CD4-positive, alpha-beta T cell treated with Interleukin-6 at 100 ng/mL for 8 hours (primary cell): ENCODE measurements around the gene TCTN1.
"Not testable (repeated sequence)": the region's sequence is repeated elsewhere in the genome, so short reads cannot be mapped to it uniquely, and the experiment has no call there.

Source experiments
- DNase-seq: peaks from one replicate; pipeline ENCODE4 v3.0.0-alpha.2; 2020; ENCODE audit warnings: mixed read lengths, low spot score

TCTN1 gene

DNA sequence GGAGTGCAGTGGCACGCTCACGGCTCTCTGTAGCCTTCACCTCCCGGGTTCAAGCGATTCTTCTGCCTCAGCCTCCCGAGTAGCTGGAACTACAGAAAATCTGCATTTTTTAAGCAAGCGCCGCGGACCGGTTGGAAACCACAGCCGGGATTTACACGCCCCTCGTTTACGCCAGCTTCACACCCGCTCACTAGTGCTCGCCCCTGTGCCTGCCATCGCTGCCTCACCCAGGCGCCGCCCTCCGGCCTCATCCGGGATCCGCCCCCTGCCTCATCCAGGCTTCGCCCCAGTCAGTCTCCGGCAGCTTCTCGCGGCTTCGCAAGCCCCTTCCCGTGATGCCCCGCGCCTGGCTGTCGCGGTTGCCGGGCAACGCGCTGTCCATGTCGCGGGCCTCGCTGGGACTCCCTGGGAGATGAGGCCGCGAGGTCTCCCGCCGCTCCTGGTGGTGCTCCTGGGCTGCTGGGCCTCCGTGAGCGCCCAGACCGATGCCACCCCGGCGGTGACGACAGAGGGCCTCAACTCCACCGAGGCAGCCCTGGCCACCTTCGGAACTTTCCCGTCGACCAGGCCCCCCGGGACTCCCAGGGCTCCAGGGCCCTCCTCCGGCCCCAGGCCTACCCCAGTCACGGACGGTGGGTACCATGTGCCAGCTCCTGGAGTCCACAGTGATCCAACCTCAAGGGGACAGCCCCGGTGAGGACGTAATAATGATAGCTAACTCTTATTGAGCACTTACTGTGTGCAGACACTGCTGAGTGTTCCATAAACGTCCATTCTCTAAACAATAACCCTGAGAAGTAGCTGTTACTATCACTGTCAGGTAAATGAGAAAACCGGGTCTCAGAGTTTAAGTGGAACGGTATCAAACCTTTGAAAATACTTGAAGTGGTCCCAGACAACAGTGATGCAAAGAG lies at the start of gene TCTN1:
Gene TCTN1 (plus strand): TSS at position 359 of the 914 bp plus-strand sequence. CDS start 54 bp downstream, at position 413.
- peak; percentile 96 for DNase-seq

DNA sequence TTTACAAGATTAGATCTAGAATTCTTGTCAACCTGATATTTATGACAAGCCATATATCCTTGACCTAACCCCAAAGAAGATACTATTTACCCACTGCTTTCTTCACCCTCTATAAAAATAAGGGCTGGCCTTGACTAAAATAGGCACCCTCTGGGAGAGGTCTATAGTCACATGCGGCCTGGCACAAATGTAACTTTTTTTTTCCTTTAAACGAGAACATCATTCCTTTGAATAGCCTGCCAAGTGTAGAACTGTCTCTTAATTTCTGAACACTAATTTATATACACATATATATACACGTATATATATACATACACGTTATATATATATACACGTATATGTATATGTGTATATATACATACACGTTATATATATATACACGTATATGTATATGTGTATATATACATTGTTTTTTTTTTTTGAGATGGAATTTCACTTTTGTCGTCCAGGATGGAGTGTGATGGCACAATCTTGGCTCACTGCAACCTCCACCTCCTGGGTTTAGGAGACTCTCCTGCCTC lies 49.4 kb upstream of the TCTN1 start:
- DNase-seq, result no peak

DNA sequence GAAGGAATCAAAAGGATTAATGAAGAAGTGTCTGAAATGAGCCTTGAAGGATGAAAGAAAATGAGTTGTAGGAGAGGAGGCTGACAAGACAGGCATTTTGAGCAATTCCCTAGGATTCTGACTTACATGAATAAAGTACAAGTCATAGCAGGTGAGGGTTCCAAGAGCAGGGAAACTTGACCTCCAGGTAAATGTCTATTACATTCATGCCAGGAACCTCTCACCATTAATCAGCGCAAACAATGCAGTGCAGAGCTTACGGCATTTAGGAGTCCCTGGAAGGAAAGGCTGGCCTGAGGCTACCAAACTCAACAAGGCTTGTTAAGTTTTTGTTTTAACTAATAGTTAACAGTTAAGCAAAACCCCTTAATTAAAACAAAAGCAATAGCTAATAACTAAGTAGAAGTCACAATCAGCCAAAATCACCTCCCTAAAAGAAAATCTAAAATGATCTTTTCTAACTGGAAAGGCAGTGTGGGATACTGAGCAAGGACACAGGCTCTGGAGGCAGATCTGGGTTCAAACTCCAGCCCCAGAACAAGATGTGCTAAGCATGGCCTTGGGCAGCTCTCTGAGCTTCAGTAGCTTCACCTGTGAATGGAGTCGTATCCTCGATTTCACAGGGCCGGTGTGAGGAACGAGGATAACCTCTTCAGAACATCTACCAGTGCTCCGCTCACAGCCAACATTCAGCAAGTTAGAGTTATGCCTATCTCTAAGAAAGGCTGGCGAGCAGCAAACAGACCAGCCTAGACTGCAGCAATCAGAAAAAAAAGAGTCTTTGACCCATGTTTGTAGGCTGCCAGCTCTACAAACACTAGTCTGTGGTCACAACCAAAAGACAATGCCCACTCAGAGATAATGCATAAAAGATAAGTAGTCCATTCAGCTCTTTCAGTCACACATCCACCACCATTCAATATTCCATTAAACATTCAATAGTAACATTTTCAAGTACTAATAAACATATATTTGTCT lies 47.7 kb upstream of the TCTN1 start:
- DNase-seq, result no peak

DNA sequence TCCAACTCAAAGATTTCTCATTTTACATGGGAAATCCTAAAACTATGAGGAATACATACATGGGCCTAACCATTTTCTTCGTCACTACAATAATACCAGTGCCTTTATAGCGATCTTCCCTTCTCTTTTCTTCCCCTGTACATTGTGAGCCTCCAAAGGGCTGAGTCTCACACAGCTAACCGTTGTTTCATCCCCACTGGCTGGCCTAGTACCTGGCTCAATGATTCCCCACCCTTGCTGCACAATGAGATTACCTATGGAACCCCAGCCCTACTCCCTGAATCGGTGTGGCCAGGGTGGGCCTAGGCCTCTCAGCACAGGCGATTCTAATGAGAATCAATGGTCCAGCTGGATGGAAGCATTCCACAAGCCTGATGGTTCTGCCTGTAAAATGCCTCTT lies 46.9 kb upstream of the TCTN1 start:
- DNase-seq, result no peak

DNA sequence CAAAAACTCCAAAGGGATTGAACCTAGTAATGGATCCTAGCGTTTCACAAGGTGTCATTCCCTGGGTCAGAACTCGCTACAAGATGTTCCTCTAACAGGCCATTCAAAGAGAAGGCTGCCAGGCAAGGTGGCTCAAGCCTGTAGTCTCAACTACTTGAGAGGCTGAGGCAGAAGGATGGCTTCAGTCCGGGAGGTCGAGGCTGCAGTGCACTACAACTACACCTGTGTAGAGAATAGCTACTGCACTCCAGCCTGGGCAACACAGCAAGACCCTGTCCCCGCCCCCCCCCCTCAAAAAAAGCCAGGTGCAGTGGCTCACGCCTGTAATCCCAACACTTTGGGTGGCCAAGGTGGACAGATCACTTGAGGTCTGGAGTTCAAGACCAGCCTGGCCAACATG lies 45.2 kb upstream of the TCTN1 start:
- no peak for DNase-seq

DNA sequence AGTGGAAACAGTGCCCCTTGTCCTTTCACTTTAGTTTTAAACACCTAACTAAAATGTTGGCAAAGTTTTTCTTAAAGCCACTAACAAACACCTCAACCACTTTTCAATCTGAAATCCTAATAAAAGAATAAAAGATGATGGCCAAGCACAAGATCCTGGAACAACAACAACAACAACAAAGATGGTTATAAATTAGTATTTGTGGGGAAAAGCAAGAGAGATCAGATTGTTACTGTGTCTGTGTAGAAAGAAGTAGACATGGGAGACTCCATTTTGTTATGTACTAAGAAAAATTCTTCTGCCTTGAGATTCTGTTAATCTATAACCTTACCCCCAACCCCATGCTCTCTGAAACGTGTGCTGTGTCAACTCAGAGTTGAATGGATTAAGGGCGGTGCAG lies 44.1 kb upstream of the TCTN1 start:
- not testable (repeated sequence) for DNase-seq

DNA sequence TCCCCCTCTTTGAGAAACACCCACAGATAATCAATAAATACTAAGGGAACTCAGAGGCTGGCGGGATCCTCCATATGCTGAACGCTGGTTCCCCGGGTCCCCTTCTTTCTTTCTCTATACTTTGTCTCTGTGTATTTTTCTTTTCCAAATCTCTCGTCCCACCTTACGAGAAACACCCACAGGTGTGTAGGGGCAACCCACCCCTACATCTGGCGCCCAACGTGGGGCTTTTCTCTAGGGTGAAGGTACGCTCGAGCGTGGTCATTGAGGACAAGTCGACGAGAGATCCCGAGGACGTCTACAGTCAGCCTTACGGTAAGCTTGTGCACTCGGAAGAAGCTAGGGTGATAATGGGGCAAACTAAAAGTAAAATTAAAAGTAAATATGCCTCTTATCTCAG lies 43.1 kb upstream of the TCTN1 start:
- not testable (repeated sequence) for DNase-seq

DNA sequence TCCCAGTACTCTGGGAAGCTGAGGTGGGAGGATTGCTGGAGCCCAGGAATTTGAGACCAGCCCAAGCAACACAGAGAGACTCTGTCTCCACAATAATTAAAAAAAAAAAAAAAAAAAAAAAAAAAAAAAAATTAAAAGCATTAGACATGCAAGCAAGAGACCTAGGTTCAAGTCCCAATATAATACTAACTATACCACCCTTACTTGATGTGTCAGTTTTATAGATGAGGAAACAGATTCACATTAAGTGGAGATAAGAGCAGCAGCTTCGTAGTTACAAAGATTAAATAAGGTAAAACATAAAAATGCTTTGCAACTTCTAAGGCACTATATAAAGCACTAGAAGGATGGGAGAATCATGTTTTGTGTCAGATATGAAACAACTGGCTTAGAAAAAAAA lies 39.9 kb upstream of the TCTN1 start:
- DNase-seq, result no peak

DNA sequence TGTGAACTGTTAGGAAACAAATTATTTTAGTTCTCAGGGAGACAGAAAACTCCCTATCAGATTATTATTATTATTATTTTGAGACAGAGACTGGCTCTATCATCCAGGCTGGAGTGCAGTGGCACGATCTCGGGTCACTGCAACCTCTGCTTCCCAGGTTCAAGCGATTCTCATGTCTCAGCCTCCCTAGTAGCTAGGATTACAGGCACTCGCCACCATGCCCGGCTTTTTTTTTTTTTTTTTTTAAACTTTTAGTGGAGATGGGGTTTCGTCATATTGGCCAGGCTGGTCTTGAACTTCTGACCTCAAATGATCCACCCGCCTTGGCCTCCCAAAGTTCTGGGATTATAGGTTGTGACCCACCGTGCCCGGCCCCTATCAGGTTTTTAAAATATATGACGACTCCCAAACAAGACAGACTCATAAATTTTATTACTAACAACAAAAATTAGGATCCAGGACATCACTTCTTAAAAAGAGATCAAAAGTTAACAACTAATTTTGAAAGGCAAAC lies 39.2 kb upstream of the TCTN1 start:
- DNase-seq, result not testable (repeated sequence)

DNA sequence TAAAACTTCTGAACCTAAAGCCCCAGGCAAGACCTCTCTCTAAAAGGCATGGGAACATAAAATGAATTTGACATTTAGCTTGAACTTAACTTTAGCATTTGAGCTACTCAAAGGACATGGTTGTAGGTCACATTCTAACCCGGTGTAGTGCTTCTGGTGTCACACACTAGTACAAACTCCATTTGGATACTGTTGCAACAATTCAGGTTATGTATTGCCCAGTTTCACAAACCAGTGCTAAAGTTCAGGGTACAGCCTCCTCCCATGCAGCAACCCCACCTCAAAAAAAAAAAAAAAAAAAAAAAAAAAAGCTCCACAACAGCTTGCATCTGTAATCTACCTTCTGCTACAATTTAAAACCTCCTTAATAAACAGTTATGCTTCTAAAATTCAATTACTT lies 38.6 kb upstream of the TCTN1 start:
- DNase-seq, result no peak

DNA sequence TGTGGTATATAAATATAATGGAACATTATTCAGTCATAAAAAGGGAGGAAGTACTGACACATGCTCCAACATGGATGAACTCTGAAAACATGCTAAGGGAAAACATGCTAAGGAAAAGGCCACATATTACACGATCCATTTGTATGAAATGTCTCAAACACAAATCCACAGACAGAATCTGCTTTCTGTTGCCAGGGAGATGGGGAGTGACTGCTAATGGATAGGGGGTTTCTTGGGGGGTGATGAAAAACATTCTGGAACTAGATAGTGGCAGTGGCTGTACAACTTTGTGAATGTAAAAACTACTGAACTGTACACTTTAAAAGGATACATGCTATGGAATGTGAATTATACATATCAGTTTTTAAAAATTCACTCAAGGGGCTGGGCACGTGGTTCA lies 37.4 kb upstream of the TCTN1 start:
- DNase-seq, result no peak

DNA sequence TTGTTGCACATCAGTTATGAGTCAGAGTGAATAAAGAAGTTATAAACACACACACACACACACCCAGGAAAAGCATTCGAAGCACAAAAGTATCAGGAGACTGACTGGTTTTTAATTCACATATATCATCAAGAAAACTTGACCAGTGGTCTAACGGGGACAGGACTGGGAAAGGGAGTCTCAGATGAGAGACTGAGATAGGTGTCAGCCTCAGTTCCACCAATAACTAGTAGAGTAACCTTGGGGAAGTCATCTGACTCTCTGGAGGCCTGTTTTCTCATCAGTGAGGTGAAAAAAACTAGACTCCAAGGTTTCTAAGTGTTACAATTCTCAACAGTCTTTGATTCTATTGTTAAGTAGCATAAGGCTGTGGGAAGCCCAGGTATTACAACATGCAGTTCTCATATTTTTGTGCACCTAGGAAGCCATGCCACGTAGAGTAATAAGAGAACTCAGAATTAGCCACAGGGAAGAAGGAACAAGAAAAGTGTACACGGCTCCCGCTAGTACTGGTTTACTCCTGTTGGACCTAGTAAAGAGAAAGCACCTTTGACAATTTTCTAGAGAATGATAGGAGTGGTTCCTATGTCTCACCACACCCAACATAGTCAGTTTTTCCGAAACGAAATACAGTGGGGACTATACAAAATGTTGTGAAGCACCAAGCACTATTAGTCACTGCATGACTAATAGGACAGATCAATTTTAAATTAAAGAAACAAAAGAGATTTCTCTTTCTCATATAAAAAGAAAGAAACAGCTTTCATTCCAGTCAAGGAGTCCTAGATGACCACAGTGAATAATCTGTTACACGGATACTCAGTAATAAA lies 35.9 kb upstream of the TCTN1 start:
- DNase-seq, result peak; percentile 64

DNA sequence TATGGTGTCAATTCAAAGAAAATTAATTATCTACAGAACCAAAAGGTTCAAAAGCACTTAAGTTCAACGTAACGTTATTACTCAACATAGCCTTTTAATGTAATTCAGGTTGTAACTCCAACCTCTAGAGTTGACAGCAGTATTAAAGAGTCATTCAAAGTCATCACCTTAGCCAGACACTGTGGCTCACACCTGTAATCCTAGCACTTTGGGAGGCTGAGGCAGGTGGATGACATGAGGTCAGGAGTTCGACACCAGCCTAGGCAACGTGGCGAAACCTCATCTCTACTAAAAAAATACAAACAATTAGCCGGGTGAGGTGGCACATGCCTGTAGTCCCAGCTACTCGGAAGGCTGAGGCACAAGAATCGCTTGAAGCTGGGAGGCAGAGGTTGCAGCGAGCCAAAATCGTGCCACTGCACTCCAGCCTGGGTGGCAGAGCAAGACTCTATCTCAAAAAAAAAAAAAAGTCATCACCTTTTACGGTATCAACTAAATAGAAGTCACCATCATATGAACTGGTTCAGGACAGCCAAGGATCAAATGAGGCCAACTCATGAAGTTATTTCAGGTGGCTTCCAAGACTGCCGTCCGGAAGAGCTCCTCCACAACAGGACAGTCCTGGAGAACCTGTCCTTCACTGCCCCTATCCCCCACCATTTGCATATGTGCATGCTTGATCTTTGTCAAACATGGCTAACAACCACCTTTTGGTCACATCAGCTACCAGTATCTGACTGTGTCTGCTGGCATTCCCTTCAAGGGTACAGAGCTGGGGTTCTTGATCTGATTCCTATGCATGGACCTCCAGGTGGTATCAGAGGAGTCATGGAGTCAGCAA lies 35.0 kb upstream of the TCTN1 start:
- no peak for DNase-seq

DNA sequence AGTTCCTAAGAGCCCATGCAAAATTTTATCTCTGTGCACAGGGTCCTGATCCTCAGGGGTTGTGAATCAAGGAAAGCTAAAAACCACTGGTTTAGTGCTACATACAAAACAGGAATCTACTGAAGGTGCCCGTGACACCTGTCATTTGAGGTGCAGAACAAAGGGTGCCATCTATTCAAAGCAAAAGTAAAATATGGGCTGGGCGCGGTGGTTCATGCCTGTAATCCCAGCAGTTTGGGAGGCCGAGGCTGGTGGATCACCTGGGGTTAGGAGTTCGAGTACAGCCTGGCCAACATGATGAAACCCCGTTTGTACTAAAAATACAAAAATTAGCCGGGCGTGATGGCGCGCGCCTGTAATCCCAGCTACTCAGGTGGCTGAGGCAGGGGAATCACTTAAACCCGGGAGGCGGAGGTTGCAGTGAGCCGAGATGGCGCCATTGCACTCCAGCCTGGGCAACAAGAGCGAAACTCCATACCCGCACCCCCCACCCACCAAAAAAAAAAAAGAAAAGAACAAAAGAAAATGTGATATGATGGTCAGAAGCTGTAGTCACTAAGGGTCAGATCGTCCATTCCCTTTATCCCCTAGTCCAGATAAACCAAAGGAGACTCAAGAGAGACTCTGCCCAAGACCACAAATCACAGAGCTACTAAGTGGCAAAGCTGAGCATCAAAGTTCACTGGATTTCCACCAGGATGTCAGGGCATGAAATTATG lies 34.2 kb upstream of the TCTN1 start:
- DNase-seq, result no peak

DNA sequence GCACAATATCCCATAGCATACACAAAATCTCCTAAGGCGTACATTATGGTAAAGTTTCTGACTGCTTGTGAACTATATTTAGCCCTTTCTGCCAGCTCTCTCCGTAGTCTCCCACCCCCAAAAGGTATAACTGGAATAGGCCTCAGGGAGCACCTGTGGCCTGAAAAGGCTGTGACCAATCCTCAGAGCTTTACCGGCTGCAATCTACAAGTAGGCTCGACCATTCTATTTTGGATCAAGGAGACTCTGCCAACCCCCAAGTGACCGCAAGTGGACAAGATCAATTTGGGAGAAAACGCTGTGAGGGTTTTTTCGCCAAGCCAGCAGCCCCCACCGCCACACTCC lies 32.0 kb upstream of the TCTN1 start:
- DNase-seq, result no peak

DNA sequence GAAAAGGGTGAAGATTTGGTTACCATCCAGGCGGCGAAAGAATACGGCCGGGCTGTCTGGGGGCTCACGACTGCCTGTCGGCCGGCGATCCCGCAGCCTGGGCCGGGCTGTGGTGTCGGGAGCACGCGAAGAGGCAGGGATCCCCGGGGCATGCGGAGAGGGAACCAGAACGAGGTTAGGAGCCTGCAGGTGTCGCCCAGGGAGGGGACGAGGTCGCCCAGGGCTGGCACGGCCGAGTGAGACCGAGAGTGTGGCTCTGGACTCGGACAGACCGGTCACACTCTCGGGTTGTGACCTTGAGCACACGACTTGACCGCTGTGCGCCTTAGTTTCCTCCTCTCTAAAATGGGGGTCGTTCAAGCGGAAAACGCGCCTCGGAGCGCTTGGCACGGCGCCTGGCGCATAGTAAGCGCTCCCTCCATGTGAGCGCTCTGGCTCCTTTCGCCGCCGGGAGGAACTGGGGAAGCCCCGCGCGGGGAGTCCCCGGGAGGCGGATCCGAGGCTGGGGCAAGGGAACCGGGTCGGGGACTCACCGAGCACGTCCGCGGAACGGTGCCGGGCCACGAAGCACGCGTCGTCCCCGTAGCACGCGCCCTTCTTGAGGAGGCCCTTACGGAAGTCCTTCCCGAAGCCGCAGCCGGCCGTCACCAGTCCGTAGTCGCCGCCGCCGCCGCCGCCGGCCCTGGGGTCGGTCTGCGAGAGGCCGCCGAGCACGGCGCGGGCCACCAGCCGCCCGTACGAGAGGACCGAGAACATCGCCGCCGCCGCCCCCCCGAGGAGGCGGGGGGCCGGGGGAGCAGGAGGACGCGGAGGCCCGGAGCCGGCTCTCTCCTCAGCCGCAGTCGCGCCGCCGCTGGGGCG lies 31.4 kb upstream of the TCTN1 start:
- peak; percentile 64 for DNase-seq

DNA sequence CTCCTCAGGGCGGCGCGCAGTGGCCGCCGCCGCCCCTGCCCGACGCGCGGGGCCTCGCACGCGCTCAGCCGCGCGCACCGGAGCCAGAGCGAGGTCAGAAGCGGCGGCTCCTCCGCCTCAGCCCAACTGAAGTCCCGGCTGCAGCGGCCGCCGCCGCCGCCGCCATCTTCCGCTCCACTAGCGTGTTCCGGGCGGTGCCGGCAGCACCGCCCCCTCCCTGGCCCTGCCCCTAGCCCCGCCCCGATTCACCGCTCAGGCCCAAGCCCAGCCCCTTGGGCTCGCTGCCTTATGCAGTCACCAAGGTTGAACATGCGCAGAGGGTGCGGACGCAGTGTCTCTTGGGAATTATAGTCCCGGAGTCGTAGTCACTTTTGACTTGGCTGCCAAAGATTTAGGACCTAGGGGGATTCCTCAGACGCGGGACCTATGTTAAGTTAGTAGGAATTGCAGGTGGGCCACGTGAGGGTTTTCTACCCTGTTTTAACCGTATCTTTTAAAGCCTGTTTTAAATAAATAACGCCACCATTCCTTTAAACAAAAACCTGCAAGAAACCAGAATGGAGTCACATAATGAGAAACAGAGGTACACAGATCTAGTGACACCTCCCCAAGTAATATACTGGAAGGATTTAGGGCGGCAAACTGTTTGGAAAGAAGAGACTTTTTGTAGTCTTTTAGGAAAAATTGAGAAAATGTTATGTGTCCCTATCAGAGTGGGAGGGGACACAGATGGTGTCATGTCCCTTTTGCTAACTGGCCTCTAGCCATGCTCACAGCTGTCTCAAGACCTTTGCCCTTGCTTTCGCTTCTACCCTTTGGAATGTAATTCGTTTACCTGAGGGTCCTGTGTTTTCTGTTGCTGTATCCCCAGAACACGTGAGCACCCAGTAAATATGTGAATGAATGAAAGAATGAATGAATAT lies 30.5 kb upstream of the TCTN1 start, which contains the start of gene PPTC7:
Gene PPTC7 (minus strand): TSS at position 182 of the 923 bp plus-strand sequence. CDS start 287 bp downstream, outside the sequence.
- DNase-seq, result peak; percentile 96
